HG02981 (cell line): ENCODE results near the gene PHKA1.
"Not testable (repeated sequence)": the region's sequence is repeated elsewhere in the genome, so short reads cannot be mapped to it uniquely, and the experiment has no call there.

Experiments used
- ATAC-seq: cut with Tn5 transposase; IDR thresholded peaks from one replicate; pipeline ENCODE4 v1.9.1; 2021; ENCODE audit warnings: mild to moderate bottlenecking, moderate library complexity; ENCODE audit not compliant: unreplicated experiment

Gene PHKA1

GRCh38 chrX:72573158-72573511 lies 141.0 kb downstream of the PHKA1 start:
- ATAC-seq = peak; percentile 14

- peak; percentile 94 for ATAC-seq
These were observed 141.6 kb downstream of the PHKA1 start, which contains the start of gene HDAC8 for GRCh38 chrX:72572248-72573157. HDAC8 (minus strand) TSS chrX:72572843; CDS start chrX:72572761, 82 bp downstream.

- no peak for ATAC-seq
These were observed 144.3 kb downstream of the PHKA1 start for GRCh38 chrX:72569786-72570185.

GRCh38 chrX:72568406-72569092 lies 145.6 kb downstream of the PHKA1 start:
- no peak for ATAC-seq

- ATAC-seq = no peak
These were observed 147.7 kb downstream of the PHKA1 start for GRCh38 chrX:72566448-72566847.

- ATAC-seq = not testable (repeated sequence)
These were observed 154.5 kb downstream of the PHKA1 start for GRCh38 chrX:72559655-72560054.

- ATAC-seq = no peak
These were observed 159.5 kb downstream of the PHKA1 start for GRCh38 chrX:72554448-72555140.

- not testable (repeated sequence) for ATAC-seq
These were observed 161.7 kb downstream of the PHKA1 start for GRCh38 chrX:72552443-72552842.

- ATAC-seq = no peak
These were observed 168.1 kb downstream of the PHKA1 start for GRCh38 chrX:72545990-72546389.

GRCh38 chrX:72540318-72540717 lies 173.8 kb downstream of the PHKA1 start:
- no peak for ATAC-seq

- no peak for ATAC-seq
These were observed 174.3 kb downstream of the PHKA1 start for GRCh38 chrX:72539822-72540221.

GRCh38 chrX:72536542-72536941 lies 177.6 kb downstream of the PHKA1 start:
- ATAC-seq = no peak

GRCh38 chrX:72532366-72532765 lies 181.7 kb downstream of the PHKA1 start:
- ATAC-seq = no peak
